ENCODE results near the gene MATN1.

DNA sequence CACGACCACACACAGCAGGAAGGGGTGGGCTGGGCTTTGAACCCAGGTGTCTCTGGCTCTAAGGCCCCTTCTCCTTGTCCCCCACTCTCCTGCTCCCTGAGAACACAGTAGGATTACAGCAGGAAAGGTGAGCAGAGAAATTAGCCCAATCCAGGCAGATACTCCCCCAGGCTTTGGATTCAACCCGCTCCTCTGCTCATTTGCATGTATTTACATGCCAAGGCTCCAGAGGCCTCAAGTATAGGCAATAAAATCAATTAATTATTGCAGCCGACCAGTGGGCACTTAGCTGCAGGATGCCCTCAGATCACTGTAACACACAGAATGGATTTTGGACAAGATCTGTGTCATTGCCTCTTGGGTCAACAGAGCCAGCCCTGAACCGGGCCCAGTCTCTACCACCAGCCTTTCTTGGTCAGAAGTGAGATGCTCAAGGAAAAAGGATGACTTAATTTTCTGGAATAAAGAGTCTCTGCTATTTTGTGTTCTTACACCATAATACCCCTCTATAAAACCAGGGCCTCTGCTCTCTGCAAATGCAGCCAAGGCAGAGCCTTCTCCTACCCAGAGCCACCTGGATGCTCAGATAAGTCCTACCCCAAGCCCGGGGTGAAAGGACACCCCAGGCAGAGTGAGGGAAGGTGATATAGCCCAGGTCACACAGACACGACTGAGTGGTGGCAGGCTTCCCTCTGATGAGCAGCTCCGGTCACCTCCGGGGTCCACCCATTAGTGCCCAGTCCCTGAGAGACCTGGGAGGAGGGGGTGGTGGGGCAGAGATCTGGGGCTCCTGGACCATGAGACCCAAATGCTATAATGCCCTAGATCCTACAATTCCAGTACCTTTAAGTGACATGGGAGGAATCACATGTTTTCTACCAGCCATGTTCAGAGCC is 28.9 kb downstream of the MATN1 start:
- TF ChIP-seq, protein P1, sequence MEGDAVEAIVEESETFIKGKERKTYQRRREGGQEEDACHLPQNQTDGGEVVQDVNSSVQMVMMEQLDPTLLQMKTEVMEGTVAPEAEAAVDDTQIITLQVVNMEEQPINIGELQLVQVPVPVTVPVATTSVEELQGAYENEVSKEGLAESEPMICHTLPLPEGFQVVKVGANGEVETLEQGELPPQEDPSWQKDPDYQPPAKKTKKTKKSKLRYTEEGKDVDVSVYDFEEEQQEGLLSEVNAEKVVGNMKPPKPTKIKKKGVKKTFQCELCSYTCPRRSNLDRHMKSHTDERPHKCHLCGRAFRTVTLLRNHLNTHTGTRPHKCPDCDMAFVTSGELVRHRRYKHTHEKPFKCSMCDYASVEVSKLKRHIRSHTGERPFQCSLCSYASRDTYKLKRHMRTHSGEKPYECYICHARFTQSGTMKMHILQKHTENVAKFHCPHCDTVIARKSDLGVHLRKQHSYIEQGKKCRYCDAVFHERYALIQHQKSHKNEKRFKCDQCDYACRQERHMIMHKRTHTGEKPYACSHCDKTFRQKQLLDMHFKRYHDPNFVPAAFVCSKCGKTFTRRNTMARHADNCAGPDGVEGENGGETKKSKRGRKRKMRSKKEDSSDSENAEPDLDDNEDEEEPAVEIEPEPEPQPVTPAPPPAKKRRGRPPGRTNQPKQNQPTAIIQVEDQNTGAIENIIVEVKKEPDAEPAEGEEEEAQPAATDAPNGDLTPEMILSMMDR (IDR thresholded peaks at IDR 0.05) = no peak
- no peak for TF ChIP-seq ZFX (IDR thresholded peaks at IDR 0.05; ENCODE audit: borderline replicate concordance)

All from 22Rv1 (cell line).